HG02970 (cell line): ENCODE measurements around the gene TLR8.
"Not testable (repeated sequence)": the region's sequence is repeated elsewhere in the genome, so short reads cannot be mapped to it uniquely, and the experiment has no call there.

ENCODE experiments used
- ATAC-seq: cut with Tn5 transposase; IDR thresholded peaks from one replicate; pipeline ENCODE4 v1.9.1; 2021; ENCODE audit warnings: mild to moderate bottlenecking, moderate library complexity, moderate number of reproducible peaks; ENCODE audit not compliant: unreplicated experiment, low FRiP score

TLR8 gene

DNA sequence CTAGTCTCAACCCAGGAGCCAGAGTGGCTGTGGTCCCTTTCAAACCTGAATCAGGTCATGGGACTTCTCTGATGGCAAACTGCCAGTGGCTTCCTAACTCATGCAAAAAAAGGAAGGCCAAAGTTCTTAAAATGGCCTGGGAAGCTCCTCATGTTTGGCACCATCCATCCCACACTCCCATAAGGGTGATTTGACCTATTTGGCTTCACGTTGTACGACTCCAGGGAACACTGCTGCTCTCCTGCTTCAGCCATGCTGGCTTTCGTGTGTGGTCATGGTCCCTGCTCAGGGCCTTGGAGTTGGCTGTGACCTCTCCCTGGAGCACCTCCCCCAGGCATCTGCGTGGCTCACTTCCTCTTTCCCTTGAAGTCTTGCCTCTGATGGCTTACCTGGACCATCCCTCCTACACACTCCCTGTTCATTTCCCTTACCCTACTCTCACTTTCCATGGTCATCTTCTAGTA is 55.7 kb downstream of the TLR8 start:
- ATAC-seq, result no peak

DNA sequence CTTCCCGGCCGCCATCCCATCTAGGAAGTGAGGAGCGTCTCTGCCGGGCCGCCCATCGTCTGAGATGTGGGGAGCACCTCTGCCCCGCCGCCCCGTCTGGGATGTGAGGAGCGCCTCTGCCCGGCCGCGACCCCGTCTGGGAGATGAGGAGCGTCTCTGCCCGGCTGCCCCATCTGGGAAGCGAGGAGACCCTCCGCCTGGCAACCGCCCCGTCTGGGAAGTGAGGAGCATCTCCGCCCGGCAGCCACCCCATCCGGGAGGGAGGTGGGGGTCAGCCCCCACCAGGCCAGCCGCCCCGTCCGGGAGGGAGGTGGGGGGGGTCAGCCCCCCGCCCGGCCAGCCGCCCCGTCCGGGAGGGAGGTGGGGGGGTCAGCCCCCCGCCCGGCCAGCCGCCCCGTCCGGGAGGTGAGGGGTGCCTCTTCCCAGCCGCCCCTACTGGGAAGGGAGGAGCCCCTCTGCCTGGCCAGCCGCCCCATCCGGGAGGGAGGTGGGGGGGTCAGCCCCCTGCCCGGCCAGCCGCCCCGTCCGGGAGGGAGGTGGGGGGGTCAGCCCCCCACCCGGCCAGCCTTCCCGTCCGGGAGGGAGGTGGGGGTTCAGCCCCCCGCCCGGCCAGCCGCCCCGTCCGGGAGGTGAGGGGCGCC is 56.9 kb downstream of the TLR8 start:
- not testable (repeated sequence) for ATAC-seq

DNA sequence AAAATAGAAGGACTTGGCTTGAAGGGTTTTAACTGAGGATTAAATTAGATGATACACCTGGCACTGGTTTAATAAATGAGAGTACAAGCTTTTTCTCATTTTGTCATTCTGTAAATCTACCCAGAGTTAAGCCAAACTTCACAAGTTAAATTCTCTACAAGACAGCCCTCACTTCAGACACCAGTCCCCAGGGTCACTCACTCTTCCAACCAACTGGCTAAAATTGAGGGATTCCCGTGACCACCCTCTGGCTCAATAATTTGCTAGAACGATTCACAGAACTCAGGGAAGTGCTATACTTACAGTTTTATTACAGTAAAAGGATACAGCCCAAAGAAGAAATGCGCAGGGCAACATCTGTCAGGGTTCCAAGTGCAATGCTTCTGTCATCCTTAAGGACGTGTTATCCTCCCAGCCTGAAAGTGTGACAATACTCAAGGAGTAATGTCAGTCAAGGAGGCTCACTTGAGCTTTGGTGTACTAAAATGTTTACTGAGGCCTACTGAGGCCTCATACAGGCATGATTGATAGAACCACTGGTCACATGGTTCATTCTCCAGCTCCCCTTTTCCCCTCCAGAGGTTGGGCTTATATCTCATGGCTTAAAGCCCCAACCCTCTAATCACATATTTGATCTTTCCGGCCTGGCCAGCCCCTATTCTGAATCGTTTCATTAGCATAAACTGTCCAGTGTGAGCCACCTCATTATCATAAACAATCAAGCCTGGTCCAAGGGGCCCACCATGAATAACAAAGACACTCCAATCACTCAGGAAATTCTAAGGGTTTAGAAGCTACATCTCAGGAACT is 58.9 kb downstream of the TLR8 start:
- ATAC-seq, result no peak

DNA sequence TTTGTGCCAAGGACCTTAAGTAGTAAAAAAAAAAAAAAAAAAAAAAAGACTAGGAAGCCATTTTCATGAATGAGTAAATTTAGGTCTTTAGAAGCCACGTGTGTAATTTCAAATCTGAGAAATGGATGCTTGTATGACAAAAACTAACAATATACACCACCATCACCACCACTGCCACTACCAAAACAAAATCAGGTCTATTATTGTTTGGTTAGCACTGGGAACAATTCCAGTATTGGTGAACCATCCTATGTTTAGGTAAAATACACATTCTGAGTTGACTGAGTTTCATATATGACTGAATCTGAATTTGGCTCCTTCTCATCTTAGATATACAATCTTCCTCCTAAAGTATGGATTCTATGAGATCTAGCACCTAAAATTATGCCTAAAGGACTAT is 59.7 kb downstream of the TLR8 start:
- no peak for ATAC-seq

DNA sequence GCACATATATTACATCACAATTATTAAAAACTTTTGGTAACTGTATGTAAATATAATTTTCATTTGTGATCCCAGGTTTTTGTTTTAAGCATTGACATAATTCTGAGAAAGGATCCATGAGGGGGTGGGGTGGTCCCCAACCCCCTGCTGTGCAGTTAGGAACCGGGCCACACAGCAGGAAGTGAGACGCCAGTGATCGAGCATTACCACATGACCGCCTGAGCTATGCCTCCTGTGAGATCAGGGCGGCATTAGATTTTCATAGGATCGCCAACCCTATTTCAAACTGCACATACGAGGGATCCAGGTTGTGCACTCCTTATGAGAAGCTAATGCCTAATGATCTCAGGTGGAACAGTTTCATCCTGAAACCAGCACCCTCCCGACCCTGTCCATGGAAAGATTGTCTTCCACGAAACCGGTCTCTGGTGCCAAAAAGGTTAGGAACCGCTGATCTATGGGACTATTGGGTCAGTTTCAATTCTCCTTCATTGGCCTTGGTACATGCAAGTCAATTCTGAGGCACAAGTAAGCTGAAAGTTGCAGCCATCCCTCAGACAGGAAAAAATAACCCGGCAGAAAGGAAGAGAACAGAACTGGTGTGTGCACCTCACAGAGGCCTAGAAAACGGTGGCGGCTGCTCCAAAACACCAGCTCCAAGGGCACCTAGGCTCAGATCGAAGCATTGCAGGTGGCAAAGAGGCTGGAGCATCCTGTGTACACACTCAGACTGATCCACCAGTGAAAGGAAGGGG is 61.5 kb downstream of the TLR8 start:
- ATAC-seq, result no peak

DNA sequence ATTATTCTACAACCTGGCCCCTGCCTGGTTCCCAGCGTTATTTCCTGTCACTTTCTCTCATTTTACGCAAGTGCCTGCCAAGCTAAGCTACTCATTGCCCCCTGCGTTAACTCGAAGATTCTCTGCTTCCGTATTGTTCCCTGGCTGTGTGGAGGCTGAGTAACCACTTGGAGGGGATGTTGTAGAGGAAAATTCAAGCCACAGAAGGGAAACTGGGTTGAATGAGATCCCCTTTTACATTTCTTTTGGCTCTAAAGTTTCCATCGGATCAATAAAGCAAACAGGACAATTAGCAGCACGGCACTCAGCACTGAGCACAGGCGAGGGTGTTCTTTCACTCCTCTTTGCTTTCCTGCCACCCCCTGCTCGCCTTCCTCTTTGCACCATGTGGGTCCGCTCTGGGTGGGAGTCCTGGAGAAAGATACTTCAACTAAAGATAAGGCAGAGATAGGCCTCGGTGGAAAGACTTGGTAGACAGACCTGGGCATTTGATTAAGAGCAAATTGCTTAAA is 64.3 kb downstream of the TLR8 start:
- ATAC-seq, result no peak

DNA sequence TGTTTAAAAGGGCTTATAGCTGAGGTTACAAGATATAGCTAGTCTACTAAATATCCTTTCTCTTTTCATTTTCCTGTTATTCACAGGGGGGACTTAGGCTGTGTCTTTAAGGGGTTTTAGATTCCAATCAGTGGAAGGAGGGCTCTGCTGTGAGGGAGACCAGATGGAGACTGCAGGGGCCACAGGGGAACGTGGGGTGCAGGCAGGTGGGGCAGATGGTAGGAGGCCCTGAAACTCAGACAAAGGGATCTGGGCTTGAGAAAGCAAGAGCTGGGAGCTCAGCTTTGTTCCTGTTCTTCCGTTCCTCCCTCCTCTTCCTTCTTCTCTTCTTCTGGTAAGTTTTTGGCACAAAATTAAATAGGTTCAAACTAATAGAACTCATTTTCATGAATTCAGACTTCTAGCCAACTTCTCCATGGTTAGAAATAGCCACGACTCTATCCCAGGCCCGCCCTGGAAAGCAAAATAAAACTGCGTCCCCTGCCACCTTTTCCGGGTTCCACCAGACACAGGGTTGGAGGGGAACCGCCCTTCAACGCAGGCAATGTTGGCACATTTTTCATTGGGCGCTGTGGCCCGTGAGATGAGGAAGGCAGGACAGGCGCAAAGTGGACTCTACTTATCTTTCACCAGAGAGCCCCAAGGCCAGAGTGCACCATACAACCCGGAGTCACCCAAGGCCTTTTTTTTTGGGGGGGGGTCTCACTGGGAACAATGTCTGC is 65.0 kb downstream of the TLR8 start:
- ATAC-seq, result no peak

DNA sequence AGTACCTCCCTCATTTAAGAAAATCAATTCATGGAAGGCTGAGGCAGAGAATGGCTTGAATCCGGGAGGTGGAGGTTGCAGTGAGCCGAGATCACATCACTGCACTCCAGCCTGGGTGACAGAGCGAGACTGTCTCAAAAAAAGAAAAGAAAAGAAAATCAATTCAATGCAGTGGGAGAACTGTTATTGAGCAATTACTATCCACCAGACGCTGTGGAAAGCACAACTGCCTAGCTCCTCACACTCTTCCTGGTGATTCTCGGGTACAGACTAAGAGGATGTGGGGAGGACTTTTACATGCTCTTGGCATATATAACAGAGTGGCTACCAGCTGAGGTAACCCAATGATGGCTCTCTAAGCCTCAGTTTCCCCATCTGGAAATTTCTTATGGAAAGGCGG is 65.8 kb downstream of the TLR8 start:
- ATAC-seq, result no peak
